H1 (cell line): ENCODE data around the gene SEC24B. TPM values are rescaled to one million over a fixed set of nuclear protein-coding genes. Genes with fewer than 3 reads are reported as not detected.

Experiments used
- CEBPB ChIP-seq: IDR thresholded peaks from 2 replicates; pipeline ENCODE4 v1.6.1; 2012; ENCODE audit warnings: low read depth, low read length
- CHD1 ChIP-seq: IDR thresholded peaks from 2 replicates; pipeline ENCODE4 v1.6.1; 2012; ENCODE audit warnings: low read depth, low read length, improper control_type of control experiment
- CREB1 ChIP-seq: IDR thresholded peaks from 2 replicates; pipeline ENCODE4 v1.6.1; 2012; ENCODE audit warnings: inconsistent platforms
- POLR2A ChIP-seq, 2 experiments: IDR thresholded peaks; 1 replicate in 1 of 2; 2 replicates in 1 of 2; pipeline ENCODE4 v1.6.1; 2011; ENCODE audit warnings: low read depth in 2 of 2, low read length in 2 of 2, mild to moderate bottlenecking in 2 of 2; ENCODE audit errors: control extremely low read depth in 1 of 2
- RFX5 ChIP-seq: IDR thresholded peaks from 2 replicates; pipeline ENCODE4 v1.6.1; 2011; ENCODE audit warnings: low read depth, low read length, improper control_type of control experiment, borderline replicate concordance
- SIRT6 ChIP-seq: IDR thresholded peaks from one replicate; pipeline ENCODE4 v1.7.1; 2012; ENCODE audit warnings: low read length, inconsistent platforms
- polyA plus RNA-seq, 7 experiments: library from polyadenylated mRNA; depleted of rRNA in 3 of 7; stranded (reverse) in 5 of 7; unstranded in 2 of 7; fragments of >200 nt in 5 of 7; fragments of 200-250 nt in 2 of 7; gene quantifications; 1 replicate in 5 of 7; 2 replicates in 1 of 7; 4 replicates in 1 of 7; pipeline versions ENCODE4 v1.2.1 to v1.2.3, GENCODE V29; 2011 to 2013; ENCODE audit warnings: missing spikeins in 2 of 7, mixed read lengths in 2 of 7
- total RNA-seq: library from RNA; stranded (reverse); fragmentation: NEBNext Ultra II Directional; extraction: Animal tissue kit (Norgen Biotek cat#: 25700); gene quantifications from 2 replicates; pipeline ENCODE4 v1.2.1, GENCODE V29; 2021
- TF ChIP-seq, protein P1 (sequence below): fragments of 300-600 bp; sonication (generic); IDR thresholded peaks from 2 replicates; pipeline ENCODE4 v1.7.1; 2012; ENCODE audit warnings: low read length, moderate library complexity, mild to moderate bottlenecking, inconsistent platforms; ENCODE audit not compliant: insufficient replicate concordance
- TF ChIP-seq, protein P2 (sequence below): IDR thresholded peaks from 2 replicates; pipeline ENCODE4 v1.6.1; 2012; ENCODE audit warnings: inconsistent platforms

Gene SEC24B
- total and polyA plus RNA-seq, 2 of the 8 experiments (the other 6 are each of a cell fraction or from before 2014, with no cell fraction given) = 25.6 to 30.9 TPM

DNA sequence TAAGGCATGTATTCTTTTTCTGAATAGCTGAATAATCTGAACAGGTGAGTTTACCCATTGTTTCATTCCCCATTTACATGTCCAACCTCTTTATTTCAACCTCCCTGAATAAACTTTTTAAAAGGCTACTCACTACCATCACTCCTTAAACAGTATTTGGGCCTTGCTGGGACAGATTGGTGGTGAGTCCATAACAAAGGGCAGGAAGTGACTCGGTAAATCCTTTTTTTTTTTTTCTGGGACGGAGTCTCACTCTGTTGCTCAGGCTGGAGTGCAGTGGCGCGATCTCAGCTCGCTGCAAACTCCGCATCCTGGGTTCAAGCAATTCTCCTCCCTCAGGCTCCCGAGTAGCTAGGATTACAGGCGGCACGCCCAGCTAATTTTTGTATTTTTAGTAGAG, 23.4 kb upstream of the SEC24B start (continued):
- TF ChIP-seq, protein P1, sequence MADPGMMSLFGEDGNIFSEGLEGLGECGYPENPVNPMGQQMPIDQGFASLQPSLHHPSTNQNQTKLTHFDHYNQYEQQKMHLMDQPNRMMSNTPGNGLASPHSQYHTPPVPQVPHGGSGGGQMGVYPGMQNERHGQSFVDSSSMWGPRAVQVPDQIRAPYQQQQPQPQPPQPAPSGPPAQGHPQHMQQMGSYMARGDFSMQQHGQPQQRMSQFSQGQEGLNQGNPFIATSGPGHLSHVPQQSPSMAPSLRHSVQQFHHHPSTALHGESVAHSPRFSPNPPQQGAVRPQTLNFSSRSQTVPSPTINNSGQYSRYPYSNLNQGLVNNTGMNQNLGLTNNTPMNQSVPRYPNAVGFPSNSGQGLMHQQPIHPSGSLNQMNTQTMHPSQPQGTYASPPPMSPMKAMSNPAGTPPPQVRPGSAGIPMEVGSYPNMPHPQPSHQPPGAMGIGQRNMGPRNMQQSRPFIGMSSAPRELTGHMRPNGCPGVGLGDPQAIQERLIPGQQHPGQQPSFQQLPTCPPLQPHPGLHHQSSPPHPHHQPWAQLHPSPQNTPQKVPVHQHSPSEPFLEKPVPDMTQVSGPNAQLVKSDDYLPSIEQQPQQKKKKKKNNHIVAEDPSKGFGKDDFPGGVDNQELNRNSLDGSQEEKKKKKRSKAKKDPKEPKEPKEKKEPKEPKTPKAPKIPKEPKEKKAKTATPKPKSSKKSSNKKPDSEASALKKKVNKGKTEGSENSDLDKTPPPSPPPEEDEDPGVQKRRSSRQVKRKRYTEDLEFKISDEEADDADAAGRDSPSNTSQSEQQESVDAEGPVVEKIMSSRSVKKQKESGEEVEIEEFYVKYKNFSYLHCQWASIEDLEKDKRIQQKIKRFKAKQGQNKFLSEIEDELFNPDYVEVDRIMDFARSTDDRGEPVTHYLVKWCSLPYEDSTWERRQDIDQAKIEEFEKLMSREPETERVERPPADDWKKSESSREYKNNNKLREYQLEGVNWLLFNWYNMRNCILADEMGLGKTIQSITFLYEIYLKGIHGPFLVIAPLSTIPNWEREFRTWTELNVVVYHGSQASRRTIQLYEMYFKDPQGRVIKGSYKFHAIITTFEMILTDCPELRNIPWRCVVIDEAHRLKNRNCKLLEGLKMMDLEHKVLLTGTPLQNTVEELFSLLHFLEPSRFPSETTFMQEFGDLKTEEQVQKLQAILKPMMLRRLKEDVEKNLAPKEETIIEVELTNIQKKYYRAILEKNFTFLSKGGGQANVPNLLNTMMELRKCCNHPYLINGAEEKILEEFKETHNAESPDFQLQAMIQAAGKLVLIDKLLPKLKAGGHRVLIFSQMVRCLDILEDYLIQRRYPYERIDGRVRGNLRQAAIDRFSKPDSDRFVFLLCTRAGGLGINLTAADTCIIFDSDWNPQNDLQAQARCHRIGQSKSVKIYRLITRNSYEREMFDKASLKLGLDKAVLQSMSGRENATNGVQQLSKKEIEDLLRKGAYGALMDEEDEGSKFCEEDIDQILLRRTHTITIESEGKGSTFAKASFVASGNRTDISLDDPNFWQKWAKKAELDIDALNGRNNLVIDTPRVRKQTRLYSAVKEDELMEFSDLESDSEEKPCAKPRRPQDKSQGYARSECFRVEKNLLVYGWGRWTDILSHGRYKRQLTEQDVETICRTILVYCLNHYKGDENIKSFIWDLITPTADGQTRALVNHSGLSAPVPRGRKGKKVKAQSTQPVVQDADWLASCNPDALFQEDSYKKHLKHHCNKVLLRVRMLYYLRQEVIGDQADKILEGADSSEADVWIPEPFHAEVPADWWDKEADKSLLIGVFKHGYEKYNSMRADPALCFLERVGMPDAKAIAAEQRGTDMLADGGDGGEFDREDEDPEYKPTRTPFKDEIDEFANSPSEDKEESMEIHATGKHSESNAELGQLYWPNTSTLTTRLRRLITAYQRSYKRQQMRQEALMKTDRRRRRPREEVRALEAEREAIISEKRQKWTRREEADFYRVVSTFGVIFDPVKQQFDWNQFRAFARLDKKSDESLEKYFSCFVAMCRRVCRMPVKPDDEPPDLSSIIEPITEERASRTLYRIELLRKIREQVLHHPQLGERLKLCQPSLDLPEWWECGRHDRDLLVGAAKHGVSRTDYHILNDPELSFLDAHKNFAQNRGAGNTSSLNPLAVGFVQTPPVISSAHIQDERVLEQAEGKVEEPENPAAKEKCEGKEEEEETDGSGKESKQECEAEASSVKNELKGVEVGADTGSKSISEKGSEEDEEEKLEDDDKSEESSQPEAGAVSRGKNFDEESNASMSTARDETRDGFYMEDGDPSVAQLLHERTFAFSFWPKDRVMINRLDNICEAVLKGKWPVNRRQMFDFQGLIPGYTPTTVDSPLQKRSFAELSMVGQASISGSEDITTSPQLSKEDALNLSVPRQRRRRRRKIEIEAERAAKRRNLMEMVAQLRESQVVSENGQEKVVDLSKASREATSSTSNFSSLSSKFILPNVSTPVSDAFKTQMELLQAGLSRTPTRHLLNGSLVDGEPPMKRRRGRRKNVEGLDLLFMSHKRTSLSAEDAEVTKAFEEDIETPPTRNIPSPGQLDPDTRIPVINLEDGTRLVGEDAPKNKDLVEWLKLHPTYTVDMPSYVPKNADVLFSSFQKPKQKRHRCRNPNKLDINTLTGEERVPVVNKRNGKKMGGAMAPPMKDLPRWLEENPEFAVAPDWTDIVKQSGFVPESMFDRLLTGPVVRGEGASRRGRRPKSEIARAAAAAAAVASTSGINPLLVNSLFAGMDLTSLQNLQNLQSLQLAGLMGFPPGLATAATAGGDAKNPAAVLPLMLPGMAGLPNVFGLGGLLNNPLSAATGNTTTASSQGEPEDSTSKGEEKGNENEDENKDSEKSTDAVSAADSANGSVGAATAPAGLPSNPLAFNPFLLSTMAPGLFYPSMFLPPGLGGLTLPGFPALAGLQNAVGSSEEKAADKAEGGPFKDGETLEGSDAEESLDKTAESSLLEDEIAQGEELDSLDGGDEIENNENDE = no peak
- no peak for TF ChIP-seq CEBPB
- TF ChIP-seq CREB1 = no peak
- no peak for TF ChIP-seq RFX5
- TF ChIP-seq SIRT6 = no peak
- TF ChIP-seq, protein P2, sequence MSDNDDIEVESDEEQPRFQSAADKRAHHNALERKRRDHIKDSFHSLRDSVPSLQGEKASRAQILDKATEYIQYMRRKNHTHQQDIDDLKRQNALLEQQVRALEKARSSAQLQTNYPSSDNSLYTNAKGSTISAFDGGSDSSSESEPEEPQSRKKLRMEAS = no peak
- TF ChIP-seq CHD1 = no peak
- TF ChIP-seq POLR2A (IDR thresholded peaks at IDR 0.05; ENCODE audit: control extremely low read depth in 1 of 2, low read depth in 2 of 2, low read length in 2 of 2) = no peak
